Glutamatergic neuron (in vitro differentiated cells): Measurements from ENCODE around the gene LIPC. TPM values are rescaled to one million over a fixed set of nuclear protein-coding genes. Genes with fewer than 3 reads are reported as not detected.

Source experiments
- DNase-seq: peaks from one replicate; pipeline ENCODE4 v3.0.0; 2022
- H3K27ac Mint-ChIP-seq: one replicate; pipeline ENCODE4 v1.8.0; 2020; ENCODE audit warnings: mild to moderate bottlenecking, mixed read lengths, inconsistent platforms; ENCODE audit not compliant: unreplicated experiment
- H3K27me3 Mint-ChIP-seq: one replicate; pipeline ENCODE4 v1.8.0; 2020; ENCODE audit warnings: mild to moderate bottlenecking, moderate library complexity, mixed read lengths, inconsistent platforms; ENCODE audit not compliant: unreplicated experiment
- H3K36me3 Mint-ChIP-seq: one replicate; pipeline ENCODE4 v1.8.0; 2020; ENCODE audit warnings: mild to moderate bottlenecking, mixed read lengths, inconsistent platforms; ENCODE audit not compliant: unreplicated experiment
- H3K4me1 Mint-ChIP-seq: one replicate; pipeline ENCODE4 v1.8.0; 2020; ENCODE audit warnings: mild to moderate bottlenecking, low read depth, mixed read lengths, inconsistent platforms; ENCODE audit not compliant: unreplicated experiment
- H3K4me3 Mint-ChIP-seq: one replicate; pipeline ENCODE4 v1.8.0; 2020; ENCODE audit warnings: mild to moderate bottlenecking, mixed read lengths, inconsistent platforms; ENCODE audit not compliant: unreplicated experiment
- H3K9me3 Mint-ChIP-seq: one replicate; pipeline ENCODE4 v1.8.0; 2020; ENCODE audit warnings: mild to moderate bottlenecking, moderate library complexity, mixed read lengths, inconsistent platforms; ENCODE audit not compliant: unreplicated experiment
- CTCF ChIP-seq: fragments of 200-600 bp; sonication (generic); IDR thresholded peaks from one replicate; pipeline ENCODE4 v1.5.0; 2021; ENCODE audit not compliant: partially characterized antibody, unreplicated experiment
- total RNA-seq: library from RNA; stranded (reverse); fragmentation: NEBNext Ultra II Directional; extraction: Animal tissue kit (Norgen Biotek cat#: 25700); gene quantifications from one replicate; pipeline ENCODE4 v1.2.1, GENCODE V29; 2021; ENCODE audit not compliant: unreplicated experiment

The LIPC gene
- total RNA-seq, 1 donor from 2014 or later = not detected

GRCh38 chr15:58525991-58526421 lies 94.2 kb downstream of the LIPC start:
- H3K27me3 Mint-ChIP-seq = peaks cover 9% of the 10 kb centered on the region
- H3K9me3 Mint-ChIP-seq = no peaks in the 10 kb centered on the region
- peaks cover 12% of the 10 kb centered on the region for H3K4me1 Mint-ChIP-seq
- no peak for TF ChIP-seq CTCF
- H3K4me3 Mint-ChIP-seq = no peak overlapping the region
- no peak overlapping the region for H3K27ac Mint-ChIP-seq
- no peak for DNase-seq
- H3K36me3 Mint-ChIP-seq = no peaks in the 10 kb centered on the region

- no peak overlapping the region for H3K4me3 Mint-ChIP-seq
Measured at GRCh38 chr15:58526647-58527192, 94.9 kb downstream of the LIPC start.

GRCh38 chr15:58527573-58528187 lies 95.9 kb downstream of the LIPC start:
- peaks cover 2% of the 10 kb centered on the region for H3K27me3 Mint-ChIP-seq
- TF ChIP-seq CTCF = no peak
- H3K27ac Mint-ChIP-seq = no peak overlapping the region
- H3K4me1 Mint-ChIP-seq = peaks cover 1% of the 10 kb centered on the region
- H3K4me3 Mint-ChIP-seq = no peak overlapping the region
- no peaks in the 10 kb centered on the region for H3K9me3 Mint-ChIP-seq
- DNase-seq = no peak
- H3K36me3 Mint-ChIP-seq = no peaks in the 10 kb centered on the region

More at GRCh38 chr15:58526647-58527192, 94.9 kb downstream of the LIPC start:
- no peaks in the 10 kb centered on the region for H3K9me3 Mint-ChIP-seq
- H3K27ac Mint-ChIP-seq = no peak overlapping the region
- peaks cover 6% of the 10 kb centered on the region for H3K4me1 Mint-ChIP-seq
- no peak for TF ChIP-seq CTCF
- no peak for DNase-seq
- H3K36me3 Mint-ChIP-seq = no peaks in the 10 kb centered on the region
- H3K27me3 Mint-ChIP-seq = peaks cover 6% of the 10 kb centered on the region

- Mint-ChIP-seq H3K9me3 (no peaks in the 10 kb centered on the region), H3K27ac (no peak overlapping the region), H3K27me3 (peaks cover 2% of the 10 kb centered on the region), H3K36me3 (no peaks in the 10 kb centered on the region), H3K4me1 (no peaks in the 10 kb centered on the region), H3K4me3 (no peak overlapping the region)
- no peak for TF ChIP-seq CTCF
- no peak for DNase-seq
Measured at GRCh38 chr15:58528188-58528870, 96.5 kb downstream of the LIPC start.

GRCh38 chr15:58529041-58529440 lies 97.2 kb downstream of the LIPC start:
- TF ChIP-seq CTCF = no peak
- no peak overlapping the region for H3K4me3 Mint-ChIP-seq
- H3K27ac Mint-ChIP-seq = no peak overlapping the region
- no peaks in the 10 kb centered on the region for H3K4me1 Mint-ChIP-seq
- H3K9me3 Mint-ChIP-seq = no peaks in the 10 kb centered on the region
- H3K27me3 Mint-ChIP-seq = peaks cover 2% of the 10 kb centered on the region
- no peaks in the 10 kb centered on the region for H3K36me3 Mint-ChIP-seq
- DNase-seq = no peak
